Body of pancreas (tissue), 4 donors: Measurements from ENCODE around the gene MAMSTR.

Experiments
- CTCF ChIP-seq, 7 experiments: fragments of 450-650 bp in 4 of 7; fragments of 200-600 bp in 3 of 7; sonication (generic) in 3 of 7; IDR thresholded peaks; one replicate each; pipeline ENCODE4 v1.5.1; 2016 to 2019; ENCODE audit warnings: antibody characterized with exemption in 7 of 7
- POLR2A ChIP-seq, 3 donors: fragments of 450-650 bp; IDR thresholded peaks; one replicate each; pipeline ENCODE4 v1.6.1; 2016; ENCODE audit warnings: antibody characterized with exemption in 3 of 3, mild to moderate bottlenecking in 2 of 3

- TF ChIP-seq CTCF (IDR thresholded peaks at IDR 0.05) (no peak), POLR2A (IDR thresholded peaks at IDR 0.05) (no peak)
Measured at GRCh38 chr19:48665786-48666185, 53.7 kb downstream of the MAMSTR start.
